Vagina (tissue), 2 donors: Measurements from ENCODE around the gene DYSF. TPM values are rescaled to one million over a fixed set of nuclear protein-coding genes. Genes with fewer than 3 reads are reported as not detected.

Experiments used
- DNase-seq, 2 donors: peaks; one replicate each; pipeline ENCODE4 v3.0.0-alpha.2; 2017; ENCODE audit errors: extremely low spot score in 2 of 2
- H3K27ac ChIP-seq: fragments of 200-600 bp; sonication (generic); one replicate; pipeline ENCODE4 v1.5.1; 2019
- H3K27me3 ChIP-seq: fragments of 200-600 bp; sonication (generic); one replicate; pipeline ENCODE4 v1.5.1; 2019
- H3K36me3 ChIP-seq, 2 donors: fragments of 200-600 bp; sonication (generic); one replicate each; pipeline ENCODE4 v1.5.1; 2017 to 2019
- H3K4me1 ChIP-seq: fragments of 200-600 bp; sonication (generic); one replicate; pipeline ENCODE4 v1.5.1; 2019
- H3K4me3 ChIP-seq, 2 donors: fragments of 200-600 bp; sonication (generic); 1 replicate in 1 of 2; 2 replicates in 1 of 2; pipeline ENCODE4 v1.5.1; 2016 to 2019
- H3K9me3 ChIP-seq: fragments of 200-600 bp; sonication (generic); one replicate; pipeline ENCODE4 v1.5.1; 2019
- CTCF ChIP-seq, 3 experiments: fragments of 450-650 bp in 2 of 3; fragments of 200-600 bp in 1 of 3; sonication (generic) in 1 of 3; IDR thresholded peaks; one replicate each; pipeline ENCODE4 v1.5.1; 2017 to 2019; ENCODE audit warnings: antibody characterized with exemption in 3 of 3, mild to moderate bottlenecking in 2 of 3, moderate library complexity in 2 of 3
- POLR2A ChIP-seq, 2 donors: fragments of 450-650 bp; IDR thresholded peaks; one replicate each; pipeline ENCODE4 v1.6.1; 2017; ENCODE audit warnings: antibody characterized with exemption in 2 of 2, mild to moderate bottlenecking in 2 of 2, moderate library complexity in 2 of 2
- POLR2AphosphoS5 ChIP-seq, 2 donors: sonication (generic); formaldehyde crosslinking; IDR thresholded peaks; one replicate each; pipeline ENCODE4 v1.9.0; 2017; ENCODE audit warnings: antibody characterized with exemption in 2 of 2, mild to moderate bottlenecking in 2 of 2, low read depth in 1 of 2; ENCODE audit not compliant: insufficient read depth in 1 of 2
- intact Hi-C: fragments of 100-400 bp; cut with DNase I; formaldehyde crosslinking; loops from one replicate; pipeline ENCODE4 v1.15.1; 2023
- total RNA-seq: library from RNA; depleted of rRNA; stranded (reverse); fragments of >200 nt; gene quantifications from one replicate; pipeline ENCODE4 v1.2.3, GENCODE V29; 2016

The DYSF gene
- total RNA-seq, 1 donor from 2014 or later, result 10.1 TPM

GRCh38 chr2:71498261-71498701 lies 44.9 kb downstream of the DYSF start:
- no peak overlapping the region for H3K4me3 ChIP-seq
- no peaks in the 10 kb centered on the region for H3K27me3 ChIP-seq
- H3K27ac ChIP-seq, result no peak overlapping the region
- no peak for DNase-seq
- peak in 1 of 2 donors; percentile 18 for TF ChIP-seq POLR2AphosphoS5 (IDR thresholded peaks at IDR 0.05; ENCODE audit: insufficient read depth in 1 of 2, low read depth in 1 of 2)
- TF ChIP-seq POLR2A (IDR thresholded peaks at IDR 0.05), result no peak
- TF ChIP-seq CTCF (IDR thresholded peaks at IDR 0.05), result no peak
- no peaks in the 10 kb centered on the region for H3K36me3 ChIP-seq
- no peaks in the 10 kb centered on the region for H3K9me3 ChIP-seq
- intact Hi-C loops, result no loop called here
- peaks cover 8% of the 10 kb centered on the region for H3K4me1 ChIP-seq

GRCh38 chr2:71499691-71500090 lies 46.3 kb downstream of the DYSF start:
- TF ChIP-seq POLR2A (IDR thresholded peaks at IDR 0.05) (no peak), CTCF (IDR thresholded peaks at IDR 0.05) (no peak), POLR2AphosphoS5 (IDR thresholded peaks at IDR 0.05; ENCODE audit: insufficient read depth in 1 of 2, low read depth in 1 of 2) (no peak)
- Histone ChIP-seq H3K4me1 (peaks cover 15% of the 10 kb centered on the region), H3K36me3 (no peaks in the 10 kb centered on the region), H3K4me3 (no peak overlapping the region), H3K9me3 (no peaks in the 10 kb centered on the region), H3K27ac (peak overlapping the region; percentile 17), H3K27me3 (no peaks in the 10 kb centered on the region)
- DNase-seq, result no peak
- intact Hi-C loops, result no loop called here

- peaks cover 15% of the 10 kb centered on the region for H3K4me1 ChIP-seq
- no peaks in the 10 kb centered on the region for H3K9me3 ChIP-seq
- no peak overlapping the region for H3K4me3 ChIP-seq
- no peaks in the 10 kb centered on the region for H3K36me3 ChIP-seq
- no peak for DNase-seq
- intact Hi-C loops, result no loop called here
- no peak for TF ChIP-seq CTCF (IDR thresholded peaks at IDR 0.05)
- no peak for TF ChIP-seq POLR2AphosphoS5 (IDR thresholded peaks at IDR 0.05; ENCODE audit: insufficient read depth in 1 of 2, low read depth in 1 of 2)
- TF ChIP-seq POLR2A (IDR thresholded peaks at IDR 0.05), result no peak
- H3K27me3 ChIP-seq, result no peaks in the 10 kb centered on the region
- H3K27ac ChIP-seq, result no peak overlapping the region
These were observed 47.2 kb downstream of the DYSF start for GRCh38 chr2:71500426-71501079.

GRCh38 chr2:71502941-71503738 lies 49.8 kb downstream of the DYSF start:
- TF ChIP-seq POLR2AphosphoS5 (IDR thresholded peaks at IDR 0.05; ENCODE audit: insufficient read depth in 1 of 2, low read depth in 1 of 2) (no peak), CTCF (IDR thresholded peaks at IDR 0.05) (no peak), POLR2A (IDR thresholded peaks at IDR 0.05) (no peak)
- intact Hi-C loops, result no loop called here
- Histone ChIP-seq H3K27ac (no peak overlapping the region), H3K4me3 (no peak overlapping the region), H3K9me3 (no peaks in the 10 kb centered on the region), H3K27me3 (no peaks in the 10 kb centered on the region), H3K36me3 (no peaks in the 10 kb centered on the region), H3K4me1 (peaks cover 15% of the 10 kb centered on the region)
- no peak for DNase-seq

GRCh38 chr2:71503837-71504236 lies 50.5 kb downstream of the DYSF start:
- TF ChIP-seq POLR2A (IDR thresholded peaks at IDR 0.05) (no peak), CTCF (IDR thresholded peaks at IDR 0.05) (no peak), POLR2AphosphoS5 (IDR thresholded peaks at IDR 0.05; ENCODE audit: insufficient read depth in 1 of 2, low read depth in 1 of 2) (no peak)
- no peaks in the 10 kb centered on the region for H3K36me3 ChIP-seq
- no peak for DNase-seq
- no peaks in the 10 kb centered on the region for H3K27me3 ChIP-seq
- intact Hi-C loops, result no loop called here
- no peak overlapping the region for H3K4me3 ChIP-seq
- H3K9me3 ChIP-seq, result no peaks in the 10 kb centered on the region
- no peak overlapping the region for H3K27ac ChIP-seq
- H3K4me1 ChIP-seq, result peaks cover 15% of the 10 kb centered on the region
